GM23338 (cell line): ENCODE data around the gene SLC25A6. TPM values are rescaled to one million over a fixed set of nuclear protein-coding genes. Genes with fewer than 3 reads are reported as not detected.

Experiments
- ATAC-seq: fragments of 200-7000 bp; cut with Tn5 transposase; 3 replicates; pipeline ENCODE4 v1.9.1; 2020
- DNase-seq: peaks from one replicate; pipeline ENCODE4 v3.0.0-alpha.2; 2015; ENCODE audit warnings: low spot score
- H2AFZ ChIP-seq: fragments of 200-600 bp; sonication (generic); 2 replicates; pipeline ENCODE4 v1.8.0; 2016; ENCODE audit warnings: antibody characterized with exemption, mild to moderate bottlenecking, moderate library complexity
- H3F3A ChIP-seq: fragments of 200-600 bp; sonication (generic); replicated peaks from 2 replicates; pipeline ENCODE4 v1.8.0; 2017; ENCODE audit warnings: antibody characterized with exemption, mixed run types, low read depth
- H3K27ac ChIP-seq: fragments of 200-600 bp; sonication (generic); 2 replicates; pipeline ENCODE4 v1.6.1; 2016; ENCODE audit warnings: low read depth
- H3K27me3 ChIP-seq: fragments of 200-600 bp; sonication (generic); 2 replicates; pipeline ENCODE4 v1.8.0; 2016; ENCODE audit warnings: mild to moderate bottlenecking, mixed run types, moderate library complexity; ENCODE audit not compliant: insufficient read depth
- H3K36me3 ChIP-seq: fragments of 200-600 bp; sonication (generic); 2 replicates; pipeline ENCODE4 v1.8.0; 2016; ENCODE audit warnings: mild to moderate bottlenecking; ENCODE audit not compliant: insufficient read depth
- H3K4me1 ChIP-seq: fragments of 200-600 bp; sonication (generic); 2 replicates; pipeline ENCODE4 v1.8.0; 2016; ENCODE audit warnings: mild to moderate bottlenecking, moderate library complexity; ENCODE audit not compliant: insufficient read depth
- H3K4me2 ChIP-seq: fragments of 200-600 bp; sonication (generic); 2 replicates; pipeline ENCODE4 v1.7.1; 2017; ENCODE audit warnings: mixed run types
- H3K4me3 ChIP-seq: fragments of 200-600 bp; sonication (generic); 2 replicates; pipeline ENCODE4 v1.6.1; 2016; ENCODE audit warnings: mixed run types
- H3K79me2 ChIP-seq: fragments of 200-600 bp; sonication (generic); replicated peaks from 2 replicates; pipeline ENCODE4 v1.8.0; 2017; ENCODE audit warnings: mild to moderate bottlenecking; ENCODE audit not compliant: insufficient read depth
- H3K9me2 ChIP-seq: fragments of 200-600 bp; sonication (generic); 2 replicates; pipeline ENCODE4 v1.8.0; 2017; ENCODE audit not compliant: insufficient read depth
- H4K20me1 ChIP-seq: fragments of 200-600 bp; sonication (generic); replicated peaks from 2 replicates; pipeline ENCODE4 v1.8.0; 2017; ENCODE audit warnings: mild to moderate bottlenecking; ENCODE audit not compliant: insufficient read depth
- H3K27ac Mint-ChIP-seq: 2 replicates; pipeline ENCODE4 v1.8.0; 2020; ENCODE audit warnings: inconsistent platforms, mild to moderate bottlenecking, moderate library complexity, mixed read lengths
- H3K27me3 Mint-ChIP-seq: 3 replicates; pipeline ENCODE4 v1.8.0; 2022; ENCODE audit warnings: low read depth, mild to moderate bottlenecking, moderate library complexity, mixed read lengths, inconsistent platforms; ENCODE audit not compliant: insufficient read depth, poor library complexity
- H3K36me3 Mint-ChIP-seq: 3 replicates; pipeline ENCODE4 v1.8.0; 2021; ENCODE audit warnings: low read depth, mild to moderate bottlenecking, inconsistent platforms, moderate library complexity, mixed read lengths
- H3K4me1 Mint-ChIP-seq: 3 replicates; pipeline ENCODE4 v1.8.0; 2020; ENCODE audit warnings: mild to moderate bottlenecking, inconsistent platforms, mixed read lengths
- H3K4me3 Mint-ChIP-seq: 3 replicates; pipeline ENCODE4 v1.8.0; 2021; ENCODE audit warnings: moderate library complexity, mild to moderate bottlenecking, inconsistent platforms, mixed read lengths
- H3K9me3 Mint-ChIP-seq: 3 replicates; pipeline ENCODE4 v1.8.0; 2020; ENCODE audit warnings: moderate library complexity, mild to moderate bottlenecking, inconsistent platforms, mixed read lengths
- CREB1 ChIP-seq: fragments of 250-450 bp; sonication (Bioruptor Pico); IDR thresholded peaks from 2 replicates; pipeline ENCODE4 v1.5.0; 2020; ENCODE audit warnings: low read depth, mild to moderate bottlenecking, moderate library complexity
- ETS1 ChIP-seq: IDR thresholded peaks from 2 replicates; pipeline ENCODE4 v1.6.1; 2016; ENCODE audit warnings: antibody characterized with exemption
- EZH2 ChIP-seq: fragments of 200-600 bp; sonication (generic); IDR thresholded peaks from one replicate; pipeline ENCODE4 v1.8.0; 2017; ENCODE audit warnings: antibody characterized with exemption, mild to moderate bottlenecking, low read depth; ENCODE audit not compliant: unreplicated experiment
- JUNB ChIP-seq: IDR thresholded peaks from one replicate; pipeline ENCODE4 v1.6.1; 2016; ENCODE audit warnings: antibody characterized with exemption; ENCODE audit not compliant: unreplicated experiment
- NANOG ChIP-seq: IDR thresholded peaks from 2 replicates; pipeline ENCODE4 v1.6.1; 2016; ENCODE audit warnings: antibody characterized with exemption, borderline replicate concordance
- POLR2AphosphoS5 ChIP-seq: IDR thresholded peaks from 2 replicates; pipeline ENCODE4 v1.6.1; 2016; ENCODE audit warnings: antibody characterized with exemption, low read depth
- STAT1 ChIP-seq: IDR thresholded peaks from one replicate; pipeline ENCODE4 v1.6.1; 2016; ENCODE audit warnings: antibody characterized with exemption; ENCODE audit not compliant: unreplicated experiment
- ZNF114 ChIP-seq: fragments of 250-450 bp; sonication (Bioruptor Pico); IDR thresholded peaks from 2 replicates; pipeline ENCODE4 v1.5.0; 2020; ENCODE audit warnings: mild to moderate bottlenecking, moderate library complexity
- ZNF331 ChIP-seq: fragments of 250-450 bp; sonication (Bioruptor Pico); IDR thresholded peaks from 2 replicates; pipeline ENCODE4 v1.5.0; 2020; ENCODE audit warnings: low read depth, mild to moderate bottlenecking, moderate library complexity
- polyA plus RNA-seq: library from polyadenylated mRNA; unstranded; fragments of >200 nt; fragmentation: Nextera tagmentation; extraction: Ambion mirVana; gene quantifications from 2 replicates; pipeline ENCODE4 v1.2.1, GENCODE V29; 2016
- total RNA-seq: library from RNA; depleted of rRNA; stranded (reverse); fragments of >200 nt; shearing (Covaris generic); gene quantifications from 2 replicates; pipeline ENCODE4 v1.2.3, GENCODE V29; 2014
- TF ChIP-seq, protein P1 (sequence below): IDR thresholded peaks from one replicate; pipeline ENCODE4 v1.6.1; 2018; ENCODE audit warnings: antibody characterized with exemption; ENCODE audit not compliant: unreplicated experiment
- TF ChIP-seq, protein P2 (sequence below): fragments of 250-450 bp; sonication (Bioruptor Pico); IDR thresholded peaks from 2 replicates; pipeline ENCODE4 v1.5.0; 2020; ENCODE audit warnings: mild to moderate bottlenecking, moderate library complexity

The SLC25A6 gene
- total and polyA plus RNA-seq, 2 experiments from 2014 or later = 358 to 486 TPM

- Histone ChIP-seq H4K20me1 (peaks cover 38% of the 10 kb centered on the region), H3K4me3 (peak overlapping the region; percentile 100), H3F3A (peaks cover 42% of the 10 kb centered on the region), H3K36me3 (peaks cover 41% of the 10 kb centered on the region), H3K9me2 (no peaks in the 10 kb centered on the region), H3K27me3 (no peaks in the 10 kb centered on the region), H3K4me1 (peaks cover 16% of the 10 kb centered on the region), H3K27ac (peak overlapping the region; percentile 92), H2AFZ (no peak overlapping the region), H3K4me2 (peak overlapping the region; percentile 99), H3K79me2 (peaks cover 76% of the 10 kb centered on the region)
- TF ChIP-seq JUNB = no peak
- peak overlapping the region; percentile 93 for H3K4me3 Mint-ChIP-seq
- H3K4me1 Mint-ChIP-seq = peaks cover 45% of the 10 kb centered on the region
- DNase-seq = peak; percentile 88
- peak overlapping the region; percentile 94 for H3K27ac Mint-ChIP-seq
- peaks cover 51% of the 10 kb centered on the region for H3K27me3 Mint-ChIP-seq
- peaks cover 11% of the 10 kb centered on the region for H3K9me3 Mint-ChIP-seq
- H3K36me3 Mint-ChIP-seq = peaks cover 71% of the 10 kb centered on the region
- peak; percentile 43 for ATAC-seq
These were observed 575 bp downstream of the SLC25A6 start for GRCh38 chrX:1391370-1391706.

- DNase-seq (no peak), ATAC-seq (no peak)
- peaks cover 54% of the 10 kb centered on the region for H3K27me3 Mint-ChIP-seq
- Histone ChIP-seq H3K4me1 (peaks cover 16% of the 10 kb centered on the region), H3K36me3 (peaks cover 41% of the 10 kb centered on the region), H3K4me3 (peak overlapping the region; percentile 100), H3K9me2 (no peaks in the 10 kb centered on the region), H4K20me1 (peaks cover 38% of the 10 kb centered on the region), H3K27me3 (no peaks in the 10 kb centered on the region), H3F3A (peaks cover 48% of the 10 kb centered on the region), H3K79me2 (peaks cover 72% of the 10 kb centered on the region), H3K4me2 (peak overlapping the region; percentile 99), H2AFZ (no peak overlapping the region), H3K27ac (peak overlapping the region; percentile 92; the same call in 1 of the 2 replicates)
- H3K9me3 Mint-ChIP-seq = peaks cover 11% of the 10 kb centered on the region
- peak overlapping the region; percentile 93 for H3K4me3 Mint-ChIP-seq
- H3K4me1 Mint-ChIP-seq = peaks cover 45% of the 10 kb centered on the region
- H3K27ac Mint-ChIP-seq = peak overlapping the region; percentile 94
- H3K36me3 Mint-ChIP-seq = peaks cover 71% of the 10 kb centered on the region
- TF ChIP-seq ZNF331 (no peak), POLR2AphosphoS5 (no peak), JUNB (no peak), ETS1 (no peak), NANOG (no peak), ZNF114 (CRISPR knock-in tag) (no peak), STAT1 (no peak), CREB1 (no peak), EZH2 (no peak)
- TF ChIP-seq, protein P1, sequence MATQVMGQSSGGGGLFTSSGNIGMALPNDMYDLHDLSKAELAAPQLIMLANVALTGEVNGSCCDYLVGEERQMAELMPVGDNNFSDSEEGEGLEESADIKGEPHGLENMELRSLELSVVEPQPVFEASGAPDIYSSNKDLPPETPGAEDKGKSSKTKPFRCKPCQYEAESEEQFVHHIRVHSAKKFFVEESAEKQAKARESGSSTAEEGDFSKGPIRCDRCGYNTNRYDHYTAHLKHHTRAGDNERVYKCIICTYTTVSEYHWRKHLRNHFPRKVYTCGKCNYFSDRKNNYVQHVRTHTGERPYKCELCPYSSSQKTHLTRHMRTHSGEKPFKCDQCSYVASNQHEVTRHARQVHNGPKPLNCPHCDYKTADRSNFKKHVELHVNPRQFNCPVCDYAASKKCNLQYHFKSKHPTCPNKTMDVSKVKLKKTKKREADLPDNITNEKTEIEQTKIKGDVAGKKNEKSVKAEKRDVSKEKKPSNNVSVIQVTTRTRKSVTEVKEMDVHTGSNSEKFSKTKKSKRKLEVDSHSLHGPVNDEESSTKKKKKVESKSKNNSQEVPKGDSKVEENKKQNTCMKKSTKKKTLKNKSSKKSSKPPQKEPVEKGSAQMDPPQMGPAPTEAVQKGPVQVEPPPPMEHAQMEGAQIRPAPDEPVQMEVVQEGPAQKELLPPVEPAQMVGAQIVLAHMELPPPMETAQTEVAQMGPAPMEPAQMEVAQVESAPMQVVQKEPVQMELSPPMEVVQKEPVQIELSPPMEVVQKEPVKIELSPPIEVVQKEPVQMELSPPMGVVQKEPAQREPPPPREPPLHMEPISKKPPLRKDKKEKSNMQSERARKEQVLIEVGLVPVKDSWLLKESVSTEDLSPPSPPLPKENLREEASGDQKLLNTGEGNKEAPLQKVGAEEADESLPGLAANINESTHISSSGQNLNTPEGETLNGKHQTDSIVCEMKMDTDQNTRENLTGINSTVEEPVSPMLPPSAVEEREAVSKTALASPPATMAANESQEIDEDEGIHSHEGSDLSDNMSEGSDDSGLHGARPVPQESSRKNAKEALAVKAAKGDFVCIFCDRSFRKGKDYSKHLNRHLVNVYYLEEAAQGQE = no peak
- TF ChIP-seq, protein P2, sequence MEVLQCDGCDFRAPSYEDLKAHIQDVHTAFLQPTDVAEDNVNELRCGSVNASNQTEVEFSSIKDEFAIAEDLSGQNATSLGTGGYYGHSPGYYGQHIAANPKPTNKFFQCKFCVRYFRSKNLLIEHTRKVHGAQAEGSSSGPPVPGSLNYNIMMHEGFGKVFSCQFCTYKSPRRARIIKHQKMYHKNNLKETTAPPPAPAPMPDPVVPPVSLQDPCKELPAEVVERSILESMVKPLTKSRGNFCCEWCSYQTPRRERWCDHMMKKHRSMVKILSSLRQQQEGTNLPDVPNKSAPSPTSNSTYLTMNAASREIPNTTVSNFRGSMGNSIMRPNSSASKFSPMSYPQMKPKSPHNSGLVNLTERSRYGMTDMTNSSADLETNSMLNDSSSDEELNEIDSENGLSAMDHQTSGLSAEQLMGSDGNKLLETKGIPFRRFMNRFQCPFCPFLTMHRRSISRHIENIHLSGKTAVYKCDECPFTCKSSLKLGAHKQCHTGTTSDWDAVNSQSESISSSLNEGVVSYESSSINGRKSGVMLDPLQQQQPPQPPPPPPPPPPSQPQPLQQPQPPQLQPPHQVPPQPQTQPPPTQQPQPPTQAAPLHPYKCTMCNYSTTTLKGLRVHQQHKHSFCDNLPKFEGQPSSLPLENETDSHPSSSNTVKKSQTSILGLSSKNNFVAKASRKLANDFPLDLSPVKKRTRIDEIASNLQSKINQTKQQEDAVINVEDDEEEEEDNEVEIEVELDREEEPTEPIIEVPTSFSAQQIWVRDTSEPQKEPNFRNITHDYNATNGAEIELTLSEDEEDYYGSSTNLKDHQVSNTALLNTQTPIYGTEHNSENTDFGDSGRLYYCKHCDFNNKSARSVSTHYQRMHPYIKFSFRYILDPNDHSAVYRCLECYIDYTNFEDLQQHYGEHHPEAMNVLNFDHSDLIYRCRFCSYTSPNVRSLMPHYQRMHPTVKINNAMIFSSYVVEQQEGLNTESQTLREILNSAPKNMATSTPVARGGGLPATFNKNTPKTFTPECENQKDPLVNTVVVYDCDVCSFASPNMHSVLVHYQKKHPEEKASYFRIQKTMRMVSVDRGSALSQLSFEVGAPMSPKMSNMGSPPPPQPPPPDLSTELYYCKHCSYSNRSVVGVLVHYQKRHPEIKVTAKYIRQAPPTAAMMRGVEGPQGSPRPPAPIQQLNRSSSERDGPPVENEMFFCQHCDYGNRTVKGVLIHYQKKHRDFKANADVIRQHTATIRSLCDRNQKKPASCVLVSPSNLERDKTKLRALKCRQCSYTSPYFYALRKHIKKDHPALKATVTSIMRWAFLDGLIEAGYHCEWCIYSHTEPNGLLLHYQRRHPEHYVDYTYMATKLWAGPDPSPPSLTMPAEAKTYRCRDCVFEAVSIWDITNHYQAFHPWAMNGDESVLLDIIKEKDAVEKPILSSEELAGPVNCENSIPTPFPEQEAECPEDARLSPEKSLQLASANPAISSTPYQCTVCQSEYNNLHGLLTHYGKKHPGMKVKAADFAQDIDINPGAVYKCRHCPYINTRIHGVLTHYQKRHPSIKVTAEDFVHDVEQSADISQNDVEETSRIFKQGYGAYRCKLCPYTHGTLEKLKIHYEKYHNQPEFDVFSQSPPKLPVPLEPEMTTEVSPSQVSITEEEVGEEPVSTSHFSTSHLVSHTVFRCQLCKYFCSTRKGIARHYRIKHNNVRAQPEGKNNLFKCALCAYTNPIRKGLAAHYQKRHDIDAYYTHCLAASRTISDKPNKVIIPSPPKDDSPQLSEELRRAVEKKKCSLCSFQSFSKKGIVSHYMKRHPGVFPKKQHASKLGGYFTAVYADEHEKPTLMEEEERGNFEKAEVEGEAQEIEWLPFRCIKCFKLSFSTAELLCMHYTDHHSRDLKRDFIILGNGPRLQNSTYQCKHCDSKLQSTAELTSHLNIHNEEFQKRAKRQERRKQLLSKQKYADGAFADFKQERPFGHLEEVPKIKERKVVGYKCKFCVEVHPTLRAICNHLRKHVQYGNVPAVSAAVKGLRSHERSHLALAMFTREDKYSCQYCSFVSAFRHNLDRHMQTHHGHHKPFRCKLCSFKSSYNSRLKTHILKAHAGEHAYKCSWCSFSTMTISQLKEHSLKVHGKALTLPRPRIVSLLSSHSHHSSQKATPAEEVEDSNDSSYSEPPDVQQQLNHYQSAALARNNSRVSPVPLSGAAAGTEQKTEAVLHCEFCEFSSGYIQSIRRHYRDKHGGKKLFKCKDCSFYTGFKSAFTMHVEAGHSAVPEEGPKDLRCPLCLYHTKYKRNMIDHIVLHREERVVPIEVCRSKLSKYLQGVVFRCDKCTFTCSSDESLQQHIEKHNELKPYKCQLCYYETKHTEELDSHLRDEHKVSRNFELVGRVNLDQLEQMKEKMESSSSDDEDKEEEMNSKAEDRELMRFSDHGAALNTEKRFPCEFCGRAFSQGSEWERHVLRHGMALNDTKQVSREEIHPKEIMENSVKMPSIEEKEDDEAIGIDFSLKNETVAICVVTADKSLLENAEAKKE (CRISPR knock-in tag) = no peak
These were observed 1.1 kb downstream of the SLC25A6 start for GRCh38 chrX:1390621-1391369.
